Neural progenitor cell (in vitro differentiated cells): ENCODE data around the gene SERPINF2.

ENCODE experiments used
- EZH2 ChIP-seq: fragments of 200-600 bp; sonication (generic); IDR thresholded peaks from 2 replicates; pipeline ENCODE4 v1.6.1; 2017; ENCODE audit warnings: antibody characterized with exemption, mild to moderate bottlenecking, moderate library complexity
- TF ChIP-seq, protein P1 (sequence below): fragments of 200-600 bp; sonication (generic); IDR thresholded peaks from 2 replicates; pipeline ENCODE4 v1.5.1; 2017; ENCODE audit warnings: antibody characterized with exemption, mild to moderate bottlenecking

DNA sequence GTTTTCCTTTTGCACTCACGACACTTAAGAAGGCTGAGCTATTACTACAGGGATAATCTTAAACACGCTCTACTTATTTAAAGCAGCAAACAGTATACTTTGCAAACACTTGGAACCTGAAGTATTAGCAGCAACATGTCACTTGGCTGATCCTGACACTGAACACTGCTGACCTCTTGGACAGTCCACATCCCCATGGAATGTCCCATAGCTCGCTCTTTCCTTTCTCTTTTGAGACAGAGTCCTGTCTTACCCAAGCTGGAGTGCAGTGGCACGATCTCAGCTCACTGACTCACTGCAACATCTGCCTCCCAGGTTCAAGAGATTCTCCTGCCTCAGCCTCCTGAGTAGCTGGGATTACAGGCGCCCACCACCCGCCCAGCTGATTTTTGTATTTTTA, 60.6 kb downstream of the SERPINF2 start:
- TF ChIP-seq EZH2, result no peak
- TF ChIP-seq, protein P1, sequence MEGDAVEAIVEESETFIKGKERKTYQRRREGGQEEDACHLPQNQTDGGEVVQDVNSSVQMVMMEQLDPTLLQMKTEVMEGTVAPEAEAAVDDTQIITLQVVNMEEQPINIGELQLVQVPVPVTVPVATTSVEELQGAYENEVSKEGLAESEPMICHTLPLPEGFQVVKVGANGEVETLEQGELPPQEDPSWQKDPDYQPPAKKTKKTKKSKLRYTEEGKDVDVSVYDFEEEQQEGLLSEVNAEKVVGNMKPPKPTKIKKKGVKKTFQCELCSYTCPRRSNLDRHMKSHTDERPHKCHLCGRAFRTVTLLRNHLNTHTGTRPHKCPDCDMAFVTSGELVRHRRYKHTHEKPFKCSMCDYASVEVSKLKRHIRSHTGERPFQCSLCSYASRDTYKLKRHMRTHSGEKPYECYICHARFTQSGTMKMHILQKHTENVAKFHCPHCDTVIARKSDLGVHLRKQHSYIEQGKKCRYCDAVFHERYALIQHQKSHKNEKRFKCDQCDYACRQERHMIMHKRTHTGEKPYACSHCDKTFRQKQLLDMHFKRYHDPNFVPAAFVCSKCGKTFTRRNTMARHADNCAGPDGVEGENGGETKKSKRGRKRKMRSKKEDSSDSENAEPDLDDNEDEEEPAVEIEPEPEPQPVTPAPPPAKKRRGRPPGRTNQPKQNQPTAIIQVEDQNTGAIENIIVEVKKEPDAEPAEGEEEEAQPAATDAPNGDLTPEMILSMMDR, result no peak
